ENCODE results near the gene CCL19.

GRCh38 chr9:34694811-34695210, 3.7 kb upstream of the CCL19 start:
- no peak for TF ChIP-seq POLR2A (IDR thresholded peaks at IDR 0.05; ENCODE audit: control extremely low read depth in 1 of 2, low read depth in 2 of 2, low read length in 2 of 2)
- TF ChIP-seq POLR2AphosphoS5 (IDR thresholded peaks at IDR 0.05; ENCODE audit: low read depth, low read length) = no peak
- TF ChIP-seq, protein P1, sequence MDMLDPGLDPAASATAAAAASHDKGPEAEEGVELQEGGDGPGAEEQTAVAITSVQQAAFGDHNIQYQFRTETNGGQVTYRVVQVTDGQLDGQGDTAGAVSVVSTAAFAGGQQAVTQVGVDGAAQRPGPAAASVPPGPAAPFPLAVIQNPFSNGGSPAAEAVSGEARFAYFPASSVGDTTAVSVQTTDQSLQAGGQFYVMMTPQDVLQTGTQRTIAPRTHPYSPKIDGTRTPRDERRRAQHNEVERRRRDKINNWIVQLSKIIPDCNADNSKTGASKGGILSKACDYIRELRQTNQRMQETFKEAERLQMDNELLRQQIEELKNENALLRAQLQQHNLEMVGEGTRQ (IDR thresholded peaks at IDR 0.05; ENCODE audit: low read length) = no peak
- TF ChIP-seq FOSL1 (IDR thresholded peaks at IDR 0.05; ENCODE audit: insufficient read depth, low read depth, low read length) = no peak
- TF ChIP-seq RNF2 (IDR thresholded peaks at IDR 0.05; ENCODE audit: borderline replicate concordance, low read depth, low read length, missing control alignments, poor library complexity, severe bottlenecking) = no peak
- TF ChIP-seq CEBPB (IDR thresholded peaks at IDR 0.05; ENCODE audit: low read depth, low read length) = no peak
- TF ChIP-seq EZH2 (IDR thresholded peaks at IDR 0.05; ENCODE audit: low read depth, low read length, severe bottlenecking) = no peak
- TF ChIP-seq YY1 (IDR thresholded peaks at IDR 0.05; ENCODE audit: low read depth, low read length) = no peak
- TF ChIP-seq EP300 (IDR thresholded peaks at IDR 0.05; ENCODE audit: borderline replicate concordance in 1 of 2, low read depth in 2 of 2, low read length in 2 of 2) = no peak
- TF ChIP-seq, protein P2, sequence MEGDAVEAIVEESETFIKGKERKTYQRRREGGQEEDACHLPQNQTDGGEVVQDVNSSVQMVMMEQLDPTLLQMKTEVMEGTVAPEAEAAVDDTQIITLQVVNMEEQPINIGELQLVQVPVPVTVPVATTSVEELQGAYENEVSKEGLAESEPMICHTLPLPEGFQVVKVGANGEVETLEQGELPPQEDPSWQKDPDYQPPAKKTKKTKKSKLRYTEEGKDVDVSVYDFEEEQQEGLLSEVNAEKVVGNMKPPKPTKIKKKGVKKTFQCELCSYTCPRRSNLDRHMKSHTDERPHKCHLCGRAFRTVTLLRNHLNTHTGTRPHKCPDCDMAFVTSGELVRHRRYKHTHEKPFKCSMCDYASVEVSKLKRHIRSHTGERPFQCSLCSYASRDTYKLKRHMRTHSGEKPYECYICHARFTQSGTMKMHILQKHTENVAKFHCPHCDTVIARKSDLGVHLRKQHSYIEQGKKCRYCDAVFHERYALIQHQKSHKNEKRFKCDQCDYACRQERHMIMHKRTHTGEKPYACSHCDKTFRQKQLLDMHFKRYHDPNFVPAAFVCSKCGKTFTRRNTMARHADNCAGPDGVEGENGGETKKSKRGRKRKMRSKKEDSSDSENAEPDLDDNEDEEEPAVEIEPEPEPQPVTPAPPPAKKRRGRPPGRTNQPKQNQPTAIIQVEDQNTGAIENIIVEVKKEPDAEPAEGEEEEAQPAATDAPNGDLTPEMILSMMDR (IDR thresholded peaks at IDR 0.05; ENCODE audit: control extremely low read depth in 1 of 3, insufficient read depth in 1 of 3, low read depth in 1 of 3, low read length in 3 of 3) = no peak
